Left lung (tissue), 10 donors: ENCODE results near the gene INHBC. TPM values are rescaled to one million over a fixed set of nuclear protein-coding genes. Genes with fewer than 3 reads are reported as not detected.

ENCODE experiments used
- ATAC-seq: fragments of 200-7000 bp; cut with Tn5 transposase; one replicate; pipeline ENCODE4 v1.9.1; 2020; ENCODE audit warnings: moderate library complexity
- DNase-seq, 4 donors: peaks; one replicate each; pipeline ENCODE4 v3.0.0-alpha.2; 2013 to 2020
- H3K27ac ChIP-seq, 2 donors: fragments of 200-600 bp; sonication (generic) in 1 of 2; one replicate each; pipeline versions ENCODE4 v1.5.0 to v1.8.0; 2020 to 2021
- H3K27me3 ChIP-seq, 2 donors: fragments of 200-600 bp; sonication (generic) in 1 of 2; one replicate each; pipeline versions ENCODE4 v1.5.0 to v1.8.0; 2020 to 2021
- H3K36me3 ChIP-seq, 2 donors: fragments of 200-600 bp; sonication (generic) in 1 of 2; one replicate each; pipeline versions ENCODE4 v1.5.0 to v1.8.0; 2020 to 2021
- H3K4me1 ChIP-seq, 2 donors: fragments of 200-600 bp; one replicate each; pipeline ENCODE4 v1.8.0; 2021
- H3K4me3 ChIP-seq, 2 donors: fragments of 200-600 bp; sonication (generic) in 1 of 2; one replicate each; pipeline versions ENCODE4 v1.5.0 to v1.8.0; 2020 to 2021; ENCODE audit warnings: mild to moderate bottlenecking in 1 of 2
- H3K9me3 ChIP-seq, 2 donors: fragments of 200-600 bp; sonication (generic) in 1 of 2; one replicate each; pipeline versions ENCODE4 v1.5.0 to v1.8.0; 2020 to 2021
- intact Hi-C, 2 donors: fragments of 100-400 bp; cut with DNase I; formaldehyde crosslinking; loops; one replicate each; pipeline versions ENCODE4 v1.11.2 to v1.14.2; 2022
- polyA plus RNA-seq, 6 donors: library from polyadenylated mRNA; unstranded; fragments of 120-200 nt; gene quantifications; one replicate each; pipeline ENCODE4 v1.2.1, GENCODE V29; 2013; ENCODE audit not compliant: insufficient read length in 6 of 6
- total RNA-seq, 2 donors: library from RNA; stranded (reverse); fragmentation: NEBNext Ultra II Directional; extraction: Animal tissue kit (Norgen Biotek cat#: 25700); gene quantifications; one replicate each; pipeline ENCODE4 v1.2.1, GENCODE V29; 2021
- TF ChIP-seq, protein P1 (sequence below), 2 donors: fragments of 200-600 bp; sonication (generic) in 1 of 2; IDR thresholded peaks; one replicate each; pipeline versions ENCODE4 v1.5.0 to v1.8.0; 2021; ENCODE audit warnings: antibody characterized with exemption in 2 of 2
- donor health status: DM: no; HTN: yes; CAD: no.
- donor health status: DM: no; HTN: no; CAD: no.

INHBC gene
- total and polyA plus RNA-seq, 8 donors: 0.16 to 0.29 (median 0.24) TPM; not detected in 3

- Histone ChIP-seq H3K9me3 (peaks cover 0 to 4% of the 10 kb centered on the region in 2 donors), H3K4me3 (no peak overlapping the region), H3K4me1 (no peaks in the 10 kb centered on the region), H3K27me3 (no peaks in the 10 kb centered on the region), H3K27ac (no peak overlapping the region), H3K36me3 (no peaks in the 10 kb centered on the region)
- ATAC-seq (no peak), DNase-seq (no peak)
- TF ChIP-seq, protein P1, sequence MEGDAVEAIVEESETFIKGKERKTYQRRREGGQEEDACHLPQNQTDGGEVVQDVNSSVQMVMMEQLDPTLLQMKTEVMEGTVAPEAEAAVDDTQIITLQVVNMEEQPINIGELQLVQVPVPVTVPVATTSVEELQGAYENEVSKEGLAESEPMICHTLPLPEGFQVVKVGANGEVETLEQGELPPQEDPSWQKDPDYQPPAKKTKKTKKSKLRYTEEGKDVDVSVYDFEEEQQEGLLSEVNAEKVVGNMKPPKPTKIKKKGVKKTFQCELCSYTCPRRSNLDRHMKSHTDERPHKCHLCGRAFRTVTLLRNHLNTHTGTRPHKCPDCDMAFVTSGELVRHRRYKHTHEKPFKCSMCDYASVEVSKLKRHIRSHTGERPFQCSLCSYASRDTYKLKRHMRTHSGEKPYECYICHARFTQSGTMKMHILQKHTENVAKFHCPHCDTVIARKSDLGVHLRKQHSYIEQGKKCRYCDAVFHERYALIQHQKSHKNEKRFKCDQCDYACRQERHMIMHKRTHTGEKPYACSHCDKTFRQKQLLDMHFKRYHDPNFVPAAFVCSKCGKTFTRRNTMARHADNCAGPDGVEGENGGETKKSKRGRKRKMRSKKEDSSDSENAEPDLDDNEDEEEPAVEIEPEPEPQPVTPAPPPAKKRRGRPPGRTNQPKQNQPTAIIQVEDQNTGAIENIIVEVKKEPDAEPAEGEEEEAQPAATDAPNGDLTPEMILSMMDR (IDR thresholded peaks at IDR 0.05): no peak
- intact Hi-C loops: no loop called here
These were observed 11.8 kb downstream of the INHBC start for GRCh38 chr12:57446292-57446960.

GRCh38 chr12:57448669-57449068 is 14.1 kb downstream of the INHBC start:
- Histone ChIP-seq H3K27me3 (no peaks in the 10 kb centered on the region), H3K9me3 (no peaks in the 10 kb centered on the region), H3K4me1 (no peaks in the 10 kb centered on the region), H3K36me3 (no peaks in the 10 kb centered on the region), H3K4me3 (no peak overlapping the region), H3K27ac (no peak overlapping the region)
- ATAC-seq (no peak), DNase-seq (no peak)
- TF ChIP-seq, protein P1 (IDR thresholded peaks at IDR 0.05): no peak
- intact Hi-C loops: no loop called here

- TF ChIP-seq, protein P1 (IDR thresholded peaks at IDR 0.05): no peak
- Histone ChIP-seq H3K27ac (no peak overlapping the region), H3K36me3 (no peaks in the 10 kb centered on the region), H3K4me3 (no peak overlapping the region), H3K4me1 (no peaks in the 10 kb centered on the region), H3K27me3 (no peaks in the 10 kb centered on the region), H3K9me3 (no peaks in the 10 kb centered on the region)
- no peak for DNase-seq
- intact Hi-C loops: no loop called here
- ATAC-seq: no peak
These were observed 14.8 kb downstream of the INHBC start for GRCh38 chr12:57449375-57449774.

DNA sequence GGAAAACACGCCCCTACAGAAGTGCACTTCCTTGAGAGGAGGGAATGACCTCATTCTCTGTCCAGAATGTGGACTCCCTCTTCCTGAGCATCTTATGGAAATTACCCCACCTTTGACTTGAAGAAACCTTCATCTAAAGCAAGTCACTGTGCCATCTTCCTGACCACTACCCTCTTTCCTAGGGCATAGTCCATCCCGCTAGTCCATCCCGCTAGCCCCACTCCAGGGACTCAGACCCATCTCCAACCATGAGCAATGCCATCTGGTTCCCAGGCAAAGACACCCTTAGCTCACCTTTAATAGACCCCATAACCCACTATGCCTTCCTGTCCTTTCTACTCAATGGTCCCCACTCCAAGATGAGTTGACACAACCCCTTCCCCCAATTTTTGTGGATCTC is 15.5 kb downstream of the INHBC start:
- no peak for DNase-seq
- intact Hi-C loops: loop anchor here in 1 of 2 donors (5.0 to 10.0 kb wide), 2 partner anchors 143 to 185 kb away; no protein-coding TSS in a partner anchor
- Histone ChIP-seq H3K36me3 (no peaks in the 10 kb centered on the region), H3K27me3 (peaks cover 0 to 2% of the 10 kb centered on the region in 2 donors), H3K4me1 (no peaks in the 10 kb centered on the region), H3K9me3 (no peaks in the 10 kb centered on the region), H3K4me3 (no peak overlapping the region), H3K27ac (no peak overlapping the region)
- TF ChIP-seq, protein P1 (IDR thresholded peaks at IDR 0.05): no peak
- no peak for ATAC-seq

- no peaks in the 10 kb centered on the region for H3K4me1 ChIP-seq
- intact Hi-C loops: loop anchor here in 1 of 2 donors (5.0 to 10.0 kb wide), 2 partner anchors 144 to 187 kb away; no protein-coding TSS in a partner anchor
- no peak overlapping the region for H3K4me3 ChIP-seq
- no peak overlapping the region for H3K27ac ChIP-seq
- no peaks in the 10 kb centered on the region for H3K36me3 ChIP-seq
- no peaks in the 10 kb centered on the region for H3K9me3 ChIP-seq
- DNase-seq: no peak
- H3K27me3 ChIP-seq: peaks cover 0 to 15% of the 10 kb centered on the region in 2 donors
- no peak for ATAC-seq
- TF ChIP-seq, protein P1 (IDR thresholded peaks at IDR 0.05): no peak
These were observed 16.7 kb downstream of the INHBC start for GRCh38 chr12:57451233-57451778.
